ENCODE data around the gene WWOX. TPM values are rescaled to one million over a fixed set of nuclear protein-coding genes. Genes with fewer than 3 reads are reported as not detected.
A peak's percentile ranks its signal among the peaks of the same experiment; 100 is the strongest.

Gene WWOX
- total and polyA plus RNA-seq, 2 of the 8 experiments (the other 6 are each of a cell fraction or from before 2014, with no cell fraction given), result 5.4 to 16.7 TPM

DNA sequence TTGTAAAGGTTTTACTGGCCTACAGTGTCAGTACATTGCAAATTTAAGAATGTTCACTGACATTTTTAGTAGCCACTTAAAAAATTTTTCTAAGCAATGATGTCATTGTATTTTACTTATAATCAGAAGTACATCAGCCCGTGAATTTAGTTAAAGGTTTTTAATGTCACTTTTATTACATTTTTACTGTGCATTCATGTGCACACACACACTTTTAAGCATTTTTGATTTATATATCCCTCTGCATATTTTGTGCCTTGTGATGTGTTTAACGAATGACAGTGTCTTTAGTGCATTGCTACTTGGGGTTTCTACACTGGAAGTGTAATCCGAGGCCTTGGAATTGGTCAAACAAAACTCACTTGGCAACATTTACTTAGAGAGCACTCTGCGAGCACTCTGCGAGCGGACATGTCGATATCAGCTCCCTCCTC lies 190.4 kb downstream of the WWOX start:
- DNase-seq (ENCODE audit: low read depth in 1 of 2, low spot score in 2 of 2) (no peak), FAIRE-seq (peak; percentile 28)
- CTCF ChIA-PET (ENCODE audit: partially characterized antibody), result interaction anchor here (1.1 kb wide), 1 partner anchor 146 kb away, joined by 4 read pairs; no protein-coding TSS in a partner anchor
- no peaks in the 10 kb centered on the region for H4K20me1 ChIP-seq (replicated peaks in 1 of 2; ENCODE audit: control insufficient read depth in 1 of 2, insufficient read depth in 2 of 2, low read length in 2 of 2)
- no peaks in the 10 kb centered on the region for H3K79me2 ChIP-seq (ENCODE audit: control insufficient read depth in 1 of 2, insufficient read depth in 2 of 2, low read length in 2 of 2)
- no peak overlapping the region for H4K5ac ChIP-seq (ENCODE audit: insufficient read length, low read depth, low read length)
- no peak overlapping the region for H3K18ac ChIP-seq (ENCODE audit: extremely low read depth, low read length)
- no peak overlapping the region for H2BK5ac ChIP-seq (ENCODE audit: low read depth, low read length)
- H2BK120ac ChIP-seq (replicated peaks; ENCODE audit: low read depth, low read length), result no peak overlapping the region
- H3K9ac ChIP-seq (replicated peaks in 1 of 4; ENCODE audit: extremely low read depth in 1 of 4, low read depth in 3 of 4, low read length in 3 of 4), result no peak overlapping the region
- no peak overlapping the region for H3K56ac ChIP-seq (replicated peaks; ENCODE audit: insufficient read length, low read depth, low read length)
- no peak overlapping the region for H3K4ac ChIP-seq (replicated peaks; ENCODE audit: insufficient read length, low read depth, low read length)
- no peak overlapping the region for H4K8ac ChIP-seq (ENCODE audit: extremely low read depth, insufficient read depth, low read length)
- peaks cover 0 to 9% (median 8%) of the 10 kb centered on the region in 4 experiments; a peak in 3 of 7 replicates for H3K4me1 ChIP-seq (replicated peaks in 1 of 4; ENCODE audit: control insufficient read depth in 3 of 4, insufficient read depth in 4 of 4, low read length in 3 of 4)
- H2BK12ac ChIP-seq (ENCODE audit: low read depth, low read length), result no peak overlapping the region
- no peak overlapping the region for H2BK20ac ChIP-seq (ENCODE audit: low read length)
- H3K9me3 ChIP-seq (ENCODE audit: insufficient read depth in 2 of 2, low read depth in 1 of 2, low read length in 1 of 2), result no peaks in the 10 kb centered on the region
- POLR2A ChIA-PET (ENCODE audit: partially characterized antibody), result no interaction called here
- WGBS, 2 experiments (ENCODE audit: extremely low coverage in 1 of 2, insufficient coverage in 1 of 2, insufficient read length in 1 of 2, insufficient replicate concordance in 2 of 2, low coverage in 1 of 2, low lambda C conversion rate in 2 of 2, missing lambda C conversion rate in 1 of 2), result 69% methylated on average over 7 of the region's 7 CpGs; no CpG with 5 or more reads in 1 of the 2 experiments
- H2AFZ ChIP-seq (ENCODE audit: low read length), result no peak overlapping the region
- H2BK15ac ChIP-seq (ENCODE audit: low read length), result no peak overlapping the region
- H3K14ac ChIP-seq (ENCODE audit: insufficient read length), result no peak overlapping the region
- no peak overlapping the region for H3K23ac ChIP-seq (ENCODE audit: insufficient read length)
- no peaks in the 10 kb centered on the region for H3K23me2 ChIP-seq (ENCODE audit: low read depth, low read length)
- H4K91ac ChIP-seq (replicated peaks; ENCODE audit: insufficient read length, low read length), result no peak overlapping the region
- H3K79me1 ChIP-seq (ENCODE audit: low read depth, low read length), result 0 out of 2 replicates have a peak, but pooled peaks cover 2% of the 10 kb centered on the region
- no peaks in the 10 kb centered on the region for H3K36me3 ChIP-seq (ENCODE audit: control insufficient read depth in 2 of 4, insufficient read depth in 4 of 4, low read length in 3 of 4)
- H3K4me2 ChIP-seq (ENCODE audit: insufficient read depth in 1 of 2, low read depth in 2 of 2, low read length in 2 of 2), result peak overlapping the region in 1 of 2 experiments; percentile 31; a peak in 1 of 4 replicates
- no peak overlapping the region for H2AK5ac ChIP-seq (ENCODE audit: low read depth, low read length)
- H3K27ac ChIP-seq (ENCODE audit: low read depth, low read length), result no peak overlapping the region
- no peaks in the 10 kb centered on the region; a peak in 1 of 7 replicates for H3K27me3 ChIP-seq (replicated peaks in 1 of 4; ENCODE audit: control insufficient read depth in 3 of 4, extremely low read depth in 1 of 4, insufficient read depth in 3 of 4, low read length in 3 of 4)
- H3K4me3 ChIP-seq (ENCODE audit: extremely low read depth in 1 of 4, insufficient read depth in 2 of 4, low read depth in 3 of 4, low read length in 4 of 4), result no peak overlapping the region
- TF ChIP-seq POU5F1 (IDR thresholded peaks at IDR 0.05; ENCODE audit: low read depth, low read length), result no peak
- no peak for TF ChIP-seq RXRA (IDR thresholded peaks at IDR 0.05; ENCODE audit: insufficient read depth, low read depth, low read length)
- TF ChIP-seq TAF7 (optimal IDR thresholded peaks at IDR 0.05; ENCODE audit: borderline replicate concordance, low read depth, low read length), result no peak
- TF ChIP-seq MAFK (IDR thresholded peaks at IDR 0.05; ENCODE audit: low read depth, low read length), result no peak
- TF ChIP-seq NANOG (IDR thresholded peaks at IDR 0.05; ENCODE audit: insufficient read depth, low read depth, low read length, poor library complexity, severe bottlenecking), result no peak
- TF ChIP-seq, protein P1, sequence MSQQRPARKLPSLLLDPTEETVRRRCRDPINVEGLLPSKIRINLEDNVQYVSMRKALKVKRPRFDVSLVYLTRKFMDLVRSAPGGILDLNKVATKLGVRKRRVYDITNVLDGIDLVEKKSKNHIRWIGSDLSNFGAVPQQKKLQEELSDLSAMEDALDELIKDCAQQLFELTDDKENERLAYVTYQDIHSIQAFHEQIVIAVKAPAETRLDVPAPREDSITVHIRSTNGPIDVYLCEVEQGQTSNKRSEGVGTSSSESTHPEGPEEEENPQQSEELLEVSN (IDR thresholded peaks at IDR 0.05), result no peak

Data from H1 (cell line).